ENCODE results near the gene KMT2A.

KMT2A gene

DNA sequence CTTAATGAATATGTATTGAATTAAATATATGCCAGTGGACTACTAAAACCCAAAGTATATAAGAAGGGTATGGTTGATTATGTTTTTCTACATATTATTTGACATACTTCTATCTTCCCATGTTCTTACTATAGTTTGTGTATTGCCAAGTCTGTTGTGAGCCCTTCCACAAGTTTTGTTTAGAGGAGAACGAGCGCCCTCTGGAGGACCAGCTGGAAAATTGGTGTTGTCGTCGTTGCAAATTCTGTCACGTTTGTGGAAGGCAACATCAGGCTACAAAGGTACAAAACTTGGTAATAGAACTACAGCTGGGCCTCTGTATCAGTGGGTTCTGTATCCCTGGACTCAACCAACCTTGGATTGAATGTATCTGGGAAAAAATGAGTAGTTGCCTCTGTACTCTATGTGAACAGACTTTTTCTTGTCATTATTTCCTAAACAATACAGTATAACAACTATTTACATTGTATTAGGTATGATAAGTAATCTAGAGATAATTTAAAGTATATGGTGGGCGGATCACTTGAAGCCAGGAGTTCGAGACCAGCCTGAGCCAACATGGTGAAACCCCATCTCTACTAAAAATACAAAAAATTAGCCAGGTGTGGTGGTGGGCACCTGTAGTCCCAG lies 52.3 kb downstream of the KMT2A start:
- peak; percentile 77 to 82 for DNase-seq

GRCh38 chr11:118491041-118491440 lies 54.7 kb downstream of the KMT2A start:
- no peak for DNase-seq

GRCh38 chr11:118497831-118498230 lies 61.5 kb downstream of the KMT2A start:
- DNase-seq: no peak

DNA sequence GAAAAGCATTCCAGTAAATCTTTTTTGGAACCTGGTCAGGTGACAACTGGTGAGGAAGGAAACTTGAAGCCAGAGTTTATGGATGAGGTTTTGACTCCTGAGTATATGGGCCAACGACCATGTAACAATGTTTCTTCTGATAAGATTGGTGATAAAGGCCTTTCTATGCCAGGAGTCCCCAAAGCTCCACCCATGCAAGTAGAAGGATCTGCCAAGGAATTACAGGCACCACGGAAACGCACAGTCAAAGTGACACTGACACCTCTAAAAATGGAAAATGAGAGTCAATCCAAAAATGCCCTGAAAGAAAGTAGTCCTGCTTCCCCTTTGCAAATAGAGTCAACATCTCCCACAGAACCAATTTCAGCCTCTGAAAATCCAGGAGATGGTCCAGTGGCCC lies 66.9 kb downstream of the KMT2A start:
- DNase-seq: no peak

DNA sequence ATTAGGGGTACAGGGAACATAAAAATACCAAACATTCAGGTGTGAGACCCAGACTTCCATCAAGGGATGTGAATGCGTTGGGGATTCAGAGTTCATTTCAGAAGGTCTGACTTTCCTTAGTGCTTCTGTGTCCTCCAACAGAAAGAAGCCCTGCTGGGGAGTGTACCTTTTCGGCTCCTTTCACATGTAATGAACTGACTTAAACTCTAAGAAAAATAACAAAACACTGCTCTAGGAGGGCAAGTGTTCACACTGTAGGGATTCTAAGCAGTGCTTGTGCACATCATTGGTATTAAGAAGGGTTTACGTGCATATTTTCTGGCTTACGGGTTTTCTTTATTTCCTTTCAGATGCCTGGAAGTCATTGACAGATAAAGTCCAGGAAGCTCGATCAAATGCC lies 75.3 kb downstream of the KMT2A start:
- DNase-seq: no peak

- DNase-seq: no peak
Observed at GRCh38 chr11:118514103-118514502, 77.8 kb downstream of the KMT2A start.

- no peak for DNase-seq
Observed at GRCh38 chr11:118519549-118519948, 83.3 kb downstream of the KMT2A start.

DNA sequence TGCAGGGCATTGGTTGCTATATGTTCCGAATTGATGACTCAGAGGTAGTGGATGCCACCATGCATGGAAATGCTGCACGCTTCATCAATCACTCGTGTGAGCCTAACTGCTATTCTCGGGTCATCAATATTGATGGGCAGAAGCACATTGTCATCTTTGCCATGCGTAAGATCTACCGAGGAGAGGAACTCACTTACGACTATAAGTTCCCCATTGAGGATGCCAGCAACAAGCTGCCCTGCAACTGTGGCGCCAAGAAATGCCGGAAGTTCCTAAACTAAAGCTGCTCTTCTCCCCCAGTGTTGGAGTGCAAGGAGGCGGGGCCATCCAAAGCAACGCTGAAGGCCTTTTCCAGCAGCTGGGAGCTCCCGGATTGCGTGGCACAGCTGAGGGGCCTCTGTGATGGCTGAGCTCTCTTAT lies 85.6 kb downstream of the KMT2A start:
- DNase-seq: no peak

GRCh38 chr11:118522571-118523072 lies 86.3 kb downstream of the KMT2A start:
- no peak for DNase-seq

DNA sequence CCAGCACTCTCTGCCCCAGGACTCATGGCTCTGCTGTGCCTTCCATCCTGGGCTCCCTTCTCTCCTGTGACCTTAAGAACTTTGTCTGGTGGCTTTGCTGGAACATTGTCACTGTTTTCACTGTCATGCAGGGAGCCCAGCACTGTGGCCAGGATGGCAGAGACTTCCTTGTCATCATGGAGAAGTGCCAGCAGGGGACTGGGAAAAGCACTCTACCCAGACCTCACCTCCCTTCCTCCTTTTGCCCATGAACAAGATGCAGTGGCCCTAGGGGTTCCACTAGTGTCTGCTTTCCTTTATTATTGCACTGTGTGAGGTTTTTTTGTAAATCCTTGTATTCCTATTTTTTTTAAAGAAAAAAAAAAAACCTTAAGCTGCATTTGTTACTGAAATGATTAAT lies 88.1 kb downstream of the KMT2A start:
- DNase-seq: no peak

GRCh38 chr11:118524757-118525470 lies 88.6 kb downstream of the KMT2A start:
- no peak for DNase-seq

GRCh38 chr11:118526688-118527087 lies 90.4 kb downstream of the KMT2A start:
- DNase-seq: no peak

DNA sequence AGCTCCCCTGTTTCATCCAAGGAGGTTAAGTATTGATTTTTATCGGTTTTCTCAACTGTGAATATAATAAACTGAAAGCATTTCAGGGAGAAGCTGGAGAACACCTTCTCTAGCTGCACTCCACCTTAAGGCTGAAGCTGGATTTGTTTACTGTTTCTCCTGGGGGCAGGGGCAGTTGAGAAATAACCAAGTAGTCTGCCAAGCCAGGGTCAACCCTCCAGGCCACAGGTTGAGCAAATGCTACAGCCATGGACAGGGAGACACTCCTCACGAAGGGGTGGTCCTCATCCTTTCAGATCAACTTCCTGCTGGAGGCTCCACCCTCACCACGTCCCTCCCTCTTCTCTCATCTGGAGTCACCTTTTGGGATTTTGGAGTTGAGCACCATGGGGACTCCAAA lies 90.8 kb downstream of the KMT2A start, which contains the start of gene TTC36:
TSS of gene TTC36 (plus strand) at position 366 of the 400 bp plus-strand sequence. CDS start at position 387, 21 bp downstream.
- DNase-seq: no peak

- no peak for DNase-seq
Observed at GRCh38 chr11:118528511-118528910, 92.2 kb downstream of the KMT2A start.

DNA sequence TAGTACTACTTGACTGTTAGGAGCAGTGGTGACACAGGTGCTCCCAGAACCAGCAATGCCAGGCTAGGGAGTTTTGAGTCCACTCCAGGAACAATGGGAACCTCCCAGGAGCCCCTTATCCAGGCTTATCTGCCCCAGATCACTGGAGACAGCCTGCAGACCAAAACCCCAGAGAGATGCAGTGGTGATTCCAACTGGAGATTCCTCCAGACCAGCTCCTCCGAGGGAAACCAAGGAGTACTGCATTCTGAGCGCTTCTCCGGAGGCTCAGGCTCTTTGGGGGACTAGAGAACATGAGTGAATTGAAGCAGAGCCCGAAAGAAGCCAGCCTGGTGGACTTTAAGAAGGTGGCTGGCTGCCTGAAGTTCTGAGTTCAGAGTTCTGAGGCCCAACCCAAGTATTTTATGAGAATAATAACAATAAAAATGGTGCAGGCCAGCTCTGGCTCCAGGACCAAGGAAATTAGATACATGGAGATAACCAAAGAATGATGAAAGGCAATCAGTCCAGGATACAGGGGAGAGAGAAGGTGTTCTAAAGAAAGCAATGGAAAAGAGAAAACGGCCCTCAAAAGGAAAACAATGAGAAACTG lies 93.4 kb downstream of the KMT2A start:
- no peak for DNase-seq

GRCh38 chr11:118530180-118530682 lies 93.9 kb downstream of the KMT2A start:
- peak in 1 of 2 donors; percentile 17 for DNase-seq

DNA sequence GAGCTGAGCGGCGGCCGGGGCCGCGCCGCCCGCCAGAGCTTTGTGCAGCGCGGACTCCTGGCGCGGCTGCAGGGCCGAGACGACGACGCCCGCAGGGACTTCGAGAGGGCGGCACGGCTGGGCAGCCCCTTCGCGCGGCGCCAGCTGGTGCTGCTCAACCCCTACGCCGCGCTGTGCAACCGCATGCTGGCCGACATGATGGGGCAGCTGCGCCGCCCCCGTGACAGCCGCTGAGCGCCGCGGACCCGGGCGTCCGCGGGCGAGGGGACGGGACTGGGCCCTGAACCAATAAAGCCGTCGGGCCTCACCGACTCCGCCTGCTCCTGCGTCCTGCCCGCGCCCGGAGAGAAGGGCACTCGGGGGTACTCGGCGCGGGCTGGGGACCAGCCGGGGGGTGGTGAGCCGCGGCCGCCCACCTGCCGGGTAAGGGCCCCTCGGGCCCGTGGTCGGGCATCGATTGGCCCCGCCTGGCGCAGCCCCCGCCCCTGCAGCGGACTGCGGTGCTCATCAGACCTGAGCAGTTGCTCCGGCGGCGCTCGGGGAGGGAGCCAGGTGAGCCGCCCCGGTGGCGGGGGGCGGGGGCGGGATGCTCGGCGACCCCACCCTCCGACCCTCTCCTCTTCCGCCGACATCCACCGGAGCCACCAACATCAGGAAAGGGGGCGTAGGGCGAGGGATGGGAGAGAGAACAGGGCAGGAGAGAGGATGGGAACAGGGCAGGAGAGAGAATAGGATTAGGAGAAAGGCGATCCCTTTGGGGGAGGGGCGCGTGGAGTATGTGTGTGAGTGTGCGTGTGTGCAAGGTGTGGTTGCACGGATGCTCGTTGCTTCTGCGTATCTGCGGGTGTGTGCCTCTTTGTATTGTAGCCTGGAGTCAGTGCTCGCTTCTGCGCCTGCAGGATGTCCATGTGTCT lies 94.6 kb downstream of the KMT2A start, which contains the start of gene TMEM25:
TSS of gene TMEM25 (plus strand) at position 510 of the 914 bp plus-strand sequence. CDS start 610 bp downstream, outside the sequence.
- peak; percentile 53 to 69 for DNase-seq

DNA sequence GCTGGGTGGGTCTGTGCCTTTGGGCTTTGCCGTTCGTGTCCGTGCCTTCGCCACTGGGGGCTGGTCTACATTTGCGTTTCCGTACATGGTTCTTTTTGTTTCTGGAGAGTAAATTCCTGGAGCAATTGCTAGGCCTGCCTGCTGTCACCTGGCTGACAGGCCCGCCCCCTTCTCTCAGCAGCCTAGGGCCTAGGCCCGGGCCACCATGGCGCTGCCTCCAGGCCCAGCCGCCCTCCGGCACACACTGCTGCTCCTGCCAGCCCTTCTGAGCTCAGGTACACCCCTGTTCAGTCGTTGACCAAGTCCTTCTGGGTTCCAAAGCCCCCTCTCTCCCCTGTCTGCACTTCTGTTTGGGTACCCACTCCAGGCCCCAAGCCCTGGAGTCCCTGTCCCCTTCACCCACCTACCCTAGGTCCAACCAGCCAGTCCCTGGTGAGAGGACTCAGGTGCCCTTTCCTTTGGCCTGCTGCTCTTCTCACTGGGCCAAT lies 95.3 kb downstream of the KMT2A start:
- DNase-seq: no peak

- no peak for DNase-seq
Observed at GRCh38 chr11:118532091-118532490, 95.8 kb downstream of the KMT2A start.

DNA sequence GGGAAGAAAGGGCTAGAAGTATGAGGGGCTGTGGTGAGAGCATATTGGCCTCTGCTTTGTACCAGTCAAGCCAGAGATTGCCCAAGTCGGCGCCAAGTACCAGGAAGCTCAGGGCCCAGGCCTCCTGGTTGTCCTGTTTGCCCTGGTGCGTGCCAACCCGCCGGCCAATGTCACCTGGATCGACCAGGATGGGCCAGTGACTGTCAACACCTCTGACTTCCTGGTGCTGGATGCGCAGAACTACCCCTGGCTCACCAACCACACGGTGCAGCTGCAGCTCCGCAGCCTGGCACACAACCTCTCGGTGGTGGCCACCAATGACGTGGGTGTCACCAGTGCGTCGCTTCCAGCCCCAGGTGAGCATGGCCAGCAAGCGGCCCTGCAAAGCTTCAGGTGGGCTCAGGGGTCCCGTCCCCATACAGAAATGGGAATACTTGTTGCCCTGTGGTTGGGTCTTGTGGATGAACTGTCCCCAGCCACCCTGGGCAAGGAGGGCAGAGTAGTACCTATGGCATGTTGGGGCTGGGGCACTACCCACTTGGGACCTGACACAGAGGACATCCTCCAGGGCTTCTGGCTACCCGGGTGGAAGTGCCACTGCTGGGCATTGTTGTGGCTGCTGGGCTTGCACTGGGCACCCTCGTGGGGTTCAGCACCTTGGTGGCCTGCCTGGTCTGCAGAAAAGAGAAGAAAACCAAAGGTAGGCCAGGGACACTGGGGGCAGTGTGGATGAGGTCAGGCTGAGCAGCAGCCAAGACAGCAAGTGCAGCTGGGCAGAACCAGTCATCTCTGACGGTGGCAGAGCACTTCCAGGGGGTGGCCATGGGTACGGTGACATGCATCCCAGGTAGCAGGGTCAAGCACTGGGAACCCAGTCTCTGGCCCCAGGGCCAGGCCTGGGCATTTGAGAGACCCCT lies 96.8 kb downstream of the KMT2A start:
- DNase-seq: no peak
